ENCODE data around the gene UBA5. TPM values are rescaled to one million over a fixed set of nuclear protein-coding genes. Genes with fewer than 3 reads are reported as not detected.

Gene UBA5
- total RNA-seq, 2 donors from 2014 or later = 24.3 to 30.8 TPM

- no peak for ATAC-seq
- intact Hi-C loops (cut with DNase I, micrococcal nuclease) = no loop called here
- DNase-seq = no peak
Measured at GRCh38 chr3:132645058-132645457, 15.1 kb upstream of the UBA5 start.

GRCh38 chr3:132650153-132650552 lies 10.0 kb upstream of the UBA5 start:
- DNase-seq = no peak
- intact Hi-C loops (cut with DNase I, micrococcal nuclease) = no loop called here
- no peak for ATAC-seq

- intact Hi-C loops (cut with DNase I, micrococcal nuclease) = no loop called here
- ATAC-seq (no peak), DNase-seq (no peak)
Measured at GRCh38 chr3:132652640-132653270, 7.4 kb upstream of the UBA5 start.

- no peak for DNase-seq
- no peak for ATAC-seq
- intact Hi-C loops (cut with DNase I, micrococcal nuclease) = no loop called here
Measured at GRCh38 chr3:132654190-132654589, 5.9 kb upstream of the UBA5 start.

- no peak for ATAC-seq
- intact Hi-C loops (cut with DNase I, micrococcal nuclease) = no loop called here
- no peak for DNase-seq
Measured at GRCh38 chr3:132654721-132655120, 5.4 kb upstream of the UBA5 start.

GRCh38 chr3:132655471-132655870 lies 4.7 kb upstream of the UBA5 start:
- ATAC-seq (no peak), DNase-seq (no peak)
- intact Hi-C loops (cut with DNase I, micrococcal nuclease) = no loop called here

- no peak for DNase-seq
- intact Hi-C loops (cut with DNase I, micrococcal nuclease) = no loop called here
- no peak for ATAC-seq
Measured at GRCh38 chr3:132657869-132658747, 2.0 kb upstream of the UBA5 start.

GRCh38 chr3:132659000-132659364 lies 1.1 kb upstream of the UBA5 start:
- DNase-seq = no peak
- ATAC-seq = no peak
- intact Hi-C loops (cut with DNase I, micrococcal nuclease) = no loop called here

GRCh38 chr3:132659365-132660051 lies 621 bp upstream of the UBA5 start, which contains the start of gene ACAD11:
TSS of gene ACAD11 (minus strand) at chr3:132659809. CDS start at chr3:132659751, 58 bp downstream.
- ATAC-seq = peak; percentile 77
- intact Hi-C loops (cut with DNase I, micrococcal nuclease) = no loop called here
- DNase-seq = peak; percentile 79 to 85

- ATAC-seq (peak; percentile 33), DNase-seq (no peak)
- intact Hi-C loops (cut with DNase I, micrococcal nuclease) = no loop called here
Measured at GRCh38 chr3:132660811-132661070, 612 bp downstream of the UBA5 start.

- intact Hi-C loops (cut with DNase I, micrococcal nuclease) = no loop called here
- DNase-seq = no peak
- peak; percentile 30 for ATAC-seq
Measured at GRCh38 chr3:132661101-132661500, 972 bp downstream of the UBA5 start.

GRCh38 chr3:132662212-132662611 lies 2.1 kb downstream of the UBA5 start:
- ATAC-seq = no peak
- intact Hi-C loops (cut with DNase I, micrococcal nuclease) = no loop called here

GRCh38 chr3:132665230-132665745 lies 5.2 kb downstream of the UBA5 start:
- no peak for ATAC-seq
- intact Hi-C loops (cut with DNase I, micrococcal nuclease) = no loop called here
- no peak for DNase-seq

More at GRCh38 chr3:132662212-132662611, 2.1 kb downstream of the UBA5 start:
- DNase-seq = no peak

GRCh38 chr3:132669256-132669777 lies 9.2 kb downstream of the UBA5 start:
- DNase-seq = no peak
- intact Hi-C loops (cut with DNase I, micrococcal nuclease) = no loop called here
- no peak for ATAC-seq

- intact Hi-C loops (cut with DNase I, micrococcal nuclease) = no loop called here
- ATAC-seq (no peak), DNase-seq (no peak)
Measured at GRCh38 chr3:132675408-132675807, 15.3 kb downstream of the UBA5 start.

GRCh38 chr3:132679911-132680310 lies 19.8 kb downstream of the UBA5 start:
- DNase-seq = no peak
- no peak for ATAC-seq
- intact Hi-C loops (cut with DNase I, micrococcal nuclease) = no loop called here

- ATAC-seq (no peak), DNase-seq (no peak)
- intact Hi-C loops (cut with DNase I, micrococcal nuclease) = no loop called here
Measured at GRCh38 chr3:132681421-132681820, 21.3 kb downstream of the UBA5 start.

- intact Hi-C loops (cut with DNase I, micrococcal nuclease) = no loop called here
- no peak for ATAC-seq
- DNase-seq = no peak
Measured at GRCh38 chr3:132682201-132682600, 22.1 kb downstream of the UBA5 start.

GRCh38 chr3:132690040-132690439 lies 29.9 kb downstream of the UBA5 start:
- no peak for DNase-seq
- intact Hi-C loops (cut with DNase I, micrococcal nuclease) = no loop called here
- no peak for ATAC-seq

GRCh38 chr3:132694991-132695390 lies 34.9 kb downstream of the UBA5 start:
- DNase-seq (no peak), ATAC-seq (peak; percentile 95)
- intact Hi-C loops (cut with DNase I, micrococcal nuclease) = no loop called here
